CD4-positive, alpha-beta T cell treated with Interleukin-10 for 1 hour (primary cell): ENCODE data around the gene CCDC91.

ENCODE experiments used
- DNase-seq: peaks from one replicate; pipeline ENCODE4 v3.0.0-alpha.2; 2020

Gene CCDC91

GRCh38 chr12:28550757-28551704 is 360.8 kb downstream of the CCDC91 start:
- DNase-seq = no peak

GRCh38 chr12:28552251-28552970 is 362.2 kb downstream of the CCDC91 start:
- DNase-seq = no peak

GRCh38 chr12:28555748-28556147 is 365.5 kb downstream of the CCDC91 start:
- no peak for DNase-seq

DNA sequence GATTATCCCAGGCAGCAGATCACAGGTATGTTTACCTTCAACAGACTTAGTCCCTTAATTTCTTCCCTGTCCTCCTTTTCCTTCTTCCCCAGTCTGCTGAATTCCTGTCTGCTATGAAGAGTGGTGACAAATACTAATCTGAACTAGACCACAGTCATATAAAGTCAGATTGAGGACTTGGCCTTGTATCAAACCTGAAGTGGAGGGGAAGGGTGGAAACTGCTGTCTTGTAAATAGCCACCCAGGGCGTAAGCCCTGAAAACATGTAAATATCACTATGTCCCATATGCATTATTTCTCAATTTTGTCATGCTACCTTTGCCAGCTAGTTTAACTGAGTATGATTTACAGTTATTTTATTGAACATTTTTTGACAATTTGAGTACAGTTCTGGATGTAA is 368.0 kb downstream of the CCDC91 start:
- DNase-seq = no peak

DNA sequence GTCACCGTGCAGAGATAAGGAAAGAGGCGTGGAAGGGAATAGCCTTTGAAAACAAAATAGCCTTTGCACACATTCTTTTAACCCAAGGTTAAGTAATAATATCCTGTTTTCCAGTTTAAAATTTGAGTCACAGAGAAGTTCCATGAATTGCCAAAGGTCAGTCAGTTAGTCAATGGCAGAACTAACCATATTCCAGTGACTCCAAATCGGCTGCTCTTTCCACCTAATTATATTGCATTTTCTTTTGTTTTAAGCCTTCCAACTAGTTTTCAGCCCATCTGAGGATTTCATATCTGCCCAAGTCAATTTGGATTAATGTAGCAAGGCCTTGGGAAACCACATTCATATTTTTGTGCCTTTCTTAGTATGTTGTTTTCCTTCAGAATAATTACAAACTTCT is 373.0 kb downstream of the CCDC91 start:
- DNase-seq = no peak

- no peak for DNase-seq
These were observed 373.7 kb downstream of the CCDC91 start for GRCh38 chr12:28563936-28564335.

- no peak for DNase-seq
These were observed 377.9 kb downstream of the CCDC91 start for GRCh38 chr12:28568118-28568517.

GRCh38 chr12:28568704-28569103 is 378.4 kb downstream of the CCDC91 start:
- DNase-seq = no peak

- DNase-seq = no peak
These were observed 379.6 kb downstream of the CCDC91 start for GRCh38 chr12:28569698-28570411.

DNA sequence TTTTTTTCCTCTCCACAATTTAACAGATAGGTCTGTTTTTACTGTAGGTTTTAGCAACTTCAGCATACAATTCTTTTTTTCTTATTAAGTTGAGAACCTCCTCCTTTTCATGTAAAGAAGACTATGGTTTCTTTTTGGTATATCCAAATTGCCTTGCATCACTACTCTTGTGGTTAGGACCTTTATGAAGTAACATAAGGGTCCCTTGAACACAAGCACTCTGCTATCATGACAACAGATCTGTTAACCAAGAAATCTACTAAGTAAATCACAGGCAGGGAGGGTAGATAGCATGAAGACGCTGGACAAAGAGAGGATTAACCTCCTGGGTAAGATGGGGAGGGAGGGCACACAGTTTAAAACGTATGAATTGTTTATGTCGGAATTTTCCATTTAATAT is 380.6 kb downstream of the CCDC91 start:
- DNase-seq = no peak

- DNase-seq = no peak
These were observed 384.7 kb downstream of the CCDC91 start for GRCh38 chr12:28574746-28575592.

DNA sequence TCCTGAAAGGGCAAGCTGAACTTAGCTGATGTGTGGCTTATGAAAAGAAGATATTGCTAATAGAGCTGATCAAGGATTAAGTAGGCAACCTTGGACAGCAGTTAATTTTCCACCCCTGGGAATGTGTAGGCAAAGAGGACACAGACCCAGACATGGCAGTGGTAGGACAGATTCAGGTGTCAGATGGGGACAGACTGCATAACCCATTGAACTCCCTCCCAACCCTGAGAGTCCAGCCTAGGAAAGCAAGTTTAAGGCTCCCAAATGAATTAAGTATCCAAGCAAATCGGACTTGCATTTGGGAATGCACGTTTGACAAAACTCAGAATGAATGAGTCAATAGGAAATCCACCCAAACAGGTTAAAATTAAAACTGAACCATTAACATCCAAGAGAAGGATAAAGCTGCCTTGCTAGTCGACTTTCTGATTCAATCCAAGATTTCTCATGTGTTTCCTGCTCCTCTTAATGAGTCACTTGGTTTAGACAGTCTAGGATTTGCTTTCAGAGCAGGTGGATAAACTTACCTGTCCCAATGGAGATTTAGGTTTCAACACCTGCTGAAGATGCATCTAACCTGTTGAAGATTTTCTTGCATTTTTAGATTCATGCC is 385.4 kb downstream of the CCDC91 start:
- no peak for DNase-seq

- DNase-seq = no peak
These were observed 388.1 kb downstream of the CCDC91 start for GRCh38 chr12:28578361-28578760.

- DNase-seq = no peak
These were observed 388.6 kb downstream of the CCDC91 start for GRCh38 chr12:28578833-28579252.

GRCh38 chr12:28582672-28583376 is 392.6 kb downstream of the CCDC91 start:
- DNase-seq = no peak

GRCh38 chr12:28583701-28584261 is 393.5 kb downstream of the CCDC91 start:
- DNase-seq = no peak

- no peak for DNase-seq
These were observed 394.9 kb downstream of the CCDC91 start for GRCh38 chr12:28585146-28585545.

GRCh38 chr12:28586481-28586880 is 396.2 kb downstream of the CCDC91 start:
- no peak for DNase-seq

DNA sequence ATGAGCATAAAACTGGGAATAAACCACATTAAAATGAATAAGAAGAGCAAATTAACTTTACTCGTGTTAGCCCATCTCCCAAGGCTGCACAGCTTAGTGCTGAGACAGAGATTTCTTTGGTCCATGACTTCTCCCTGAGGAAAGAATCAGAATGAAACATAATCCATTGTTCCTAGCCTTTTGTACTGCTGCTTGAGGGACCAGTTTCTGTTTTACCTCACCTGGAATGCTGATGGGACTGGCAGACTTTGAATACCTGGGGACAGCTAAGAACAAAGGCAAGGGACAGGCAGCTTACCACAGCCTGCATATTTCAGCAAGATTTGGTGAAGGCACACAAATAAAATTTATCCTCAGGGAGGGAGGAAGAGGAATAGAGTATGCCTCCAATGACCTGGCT is 401.6 kb downstream of the CCDC91 start:
- DNase-seq = no peak
